H1 (cell line): Measurements from ENCODE around the gene PCDH9.

ENCODE experiments used
- BCL11A ChIP-seq, 2 experiments: IDR thresholded peaks; one replicate each; pipeline ENCODE4 v1.6.1; 2011; ENCODE audit warnings: low read depth in 2 of 2, low read length in 2 of 2, mild to moderate bottlenecking in 2 of 2
- CTCF ChIP-seq, 3 experiments: IDR thresholded peaks; 1 replicate in 2 of 3; 2 replicates in 1 of 3; pipeline versions ENCODE4 v1.5.1 to v1.6.1; 2011; ENCODE audit warnings: low read length in 3 of 3, mild to moderate bottlenecking in 3 of 3, inconsistent platforms in 2 of 3, low read depth in 1 of 3, moderate library complexity in 1 of 3; ENCODE audit not compliant: insufficient read depth in 1 of 3; ENCODE audit errors: control extremely low read depth in 1 of 3
- EZH2 ChIP-seq: fragments of 200-600 bp; sonication (generic); IDR thresholded peaks from 2 replicates; pipeline ENCODE4 v1.7.1; 2012; ENCODE audit warnings: low read depth, mild to moderate bottlenecking, moderate library complexity, low read length, inconsistent platforms; ENCODE audit not compliant: severe bottlenecking
- JUN ChIP-seq: IDR thresholded peaks from 2 replicates; pipeline ENCODE4 v1.6.1; 2011; ENCODE audit warnings: low read depth, mild to moderate bottlenecking, improper control_type of control experiment, low read length
- KDM1A ChIP-seq: fragments of 200-600, 300-600 bp; sonication (generic); IDR thresholded peaks from 2 replicates; pipeline ENCODE4 v1.7.1; 2016; ENCODE audit warnings: mild to moderate bottlenecking, low read length, borderline replicate concordance
- POLR2A ChIP-seq, 2 experiments: IDR thresholded peaks; 1 replicate in 1 of 2; 2 replicates in 1 of 2; pipeline ENCODE4 v1.6.1; 2011; ENCODE audit warnings: low read depth in 2 of 2, low read length in 2 of 2, mild to moderate bottlenecking in 2 of 2; ENCODE audit errors: control extremely low read depth in 1 of 2
- RAD21 ChIP-seq, 2 experiments: IDR thresholded peaks in 1 of 2; conservative IDR thresholded peaks in 1 of 2; 2 replicates each; pipeline ENCODE4 v1.6.1; 2011; ENCODE audit warnings: low read depth in 2 of 2, low read length in 2 of 2, improper control_type of control experiment in 1 of 2, inconsistent platforms in 1 of 2, mild to moderate bottlenecking in 1 of 2, moderate library complexity in 1 of 2
- SAP30 ChIP-seq: fragments of 300-600 bp; sonication (generic); IDR thresholded peaks from 2 replicates; pipeline ENCODE4 v1.7.1; 2012; ENCODE audit warnings: low read length, moderate library complexity, mild to moderate bottlenecking, inconsistent platforms; ENCODE audit not compliant: insufficient read depth, insufficient replicate concordance
- ZNF274 ChIP-seq: IDR thresholded peaks from 2 replicates; pipeline ENCODE4 v1.7.0; 2012; ENCODE audit warnings: low read length, borderline replicate concordance; ENCODE audit errors: extremely low read depth

- TF ChIP-seq POLR2A (IDR thresholded peaks at IDR 0.05; ENCODE audit: control extremely low read depth in 1 of 2, low read depth in 2 of 2, low read length in 2 of 2) = no peak
- no peak for TF ChIP-seq CTCF (IDR thresholded peaks at IDR 0.05; ENCODE audit: control extremely low read depth in 1 of 3, insufficient read depth in 1 of 3, low read depth in 1 of 3, low read length in 3 of 3)
- no peak for TF ChIP-seq ZNF274
- TF ChIP-seq SAP30 = no peak
- no peak for TF ChIP-seq JUN
- no peak for TF ChIP-seq KDM1A
- no peak for TF ChIP-seq BCL11A (IDR thresholded peaks at IDR 0.05; ENCODE audit: low read depth in 2 of 2, low read length in 2 of 2)
- no peak for TF ChIP-seq EZH2
- no peak for TF ChIP-seq RAD21 (IDR thresholded peaks at IDR 0.05 in 1 of 2, conservative IDR thresholded peaks at IDR 0.05 in 1 of 2; ENCODE audit: low read depth in 2 of 2, low read length in 2 of 2)
Observed at GRCh38 chr13:66996503-66996902, 233.6 kb downstream of the PCDH9 start.
